CD4-positive, alpha-beta T cell treated with Interleukin-6 for 4 hours (primary cell): ENCODE results near the gene OPA1.
A peak's percentile ranks its signal among the peaks of the same experiment; 100 is the strongest.
"Not testable (repeated sequence)": the region's sequence is repeated elsewhere in the genome, so short reads cannot be mapped to it uniquely, and the experiment has no call there.

Source experiments
- DNase-seq: peaks from one replicate; pipeline ENCODE4 v3.0.0-alpha.2; 2020; ENCODE audit warnings: mixed read lengths

The OPA1 gene

DNA sequence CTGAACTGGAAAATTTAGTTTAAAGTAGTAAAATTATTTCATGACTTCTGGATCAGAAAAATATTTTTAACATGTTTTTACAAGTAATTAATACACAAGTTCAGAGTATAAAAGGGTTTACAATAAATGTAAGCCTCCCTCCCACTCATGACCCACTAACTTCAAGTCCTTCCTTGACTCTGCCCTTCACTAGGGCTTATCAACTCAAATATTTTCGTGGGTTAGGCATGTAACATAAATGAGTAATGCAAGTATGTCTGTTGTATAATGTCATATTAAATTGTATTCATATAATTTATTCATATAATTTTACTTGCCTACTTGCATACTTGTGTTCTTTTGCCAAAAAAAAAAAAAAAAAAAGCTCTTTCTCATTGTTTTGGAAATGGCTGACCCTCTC lies 3.4 kb upstream of the OPA1 start:
- no peak for DNase-seq

DNA sequence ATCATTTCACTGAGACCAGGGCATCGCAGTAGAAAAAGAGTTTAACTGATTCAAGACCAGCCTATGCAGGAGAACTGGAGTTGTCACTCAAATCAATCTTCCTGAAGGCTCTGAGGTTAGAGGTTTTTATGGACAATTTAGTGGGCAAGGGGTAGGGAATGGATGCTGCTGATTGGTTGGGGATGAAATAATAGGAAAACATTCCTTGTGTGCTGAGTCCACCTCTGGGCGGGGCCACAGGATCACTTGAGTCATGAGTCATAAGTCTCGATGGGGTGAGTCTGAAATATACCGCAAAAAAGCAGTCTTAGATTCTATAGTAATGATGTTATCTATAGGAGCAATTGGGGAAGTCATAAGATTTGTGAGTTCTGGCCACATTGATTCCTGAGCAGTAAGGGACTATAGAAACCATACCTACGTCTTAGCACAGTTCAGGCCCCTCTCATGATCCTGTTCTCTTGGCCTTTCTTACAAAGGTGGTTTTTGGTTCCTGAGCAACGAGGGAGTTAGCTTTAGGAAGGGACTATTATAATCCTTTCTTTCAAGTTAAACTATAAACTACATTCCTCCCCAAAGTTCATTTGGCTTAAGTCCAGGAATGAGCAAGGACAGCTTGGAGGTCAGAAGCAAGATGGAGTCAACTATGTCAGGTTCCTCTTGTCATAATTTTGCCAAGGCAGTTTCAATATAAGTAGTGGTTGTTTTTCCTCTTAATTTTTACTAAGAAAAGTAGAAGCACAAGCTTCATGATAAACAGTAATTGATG lies 2.7 kb upstream of the OPA1 start:
- DNase-seq = no peak

DNA sequence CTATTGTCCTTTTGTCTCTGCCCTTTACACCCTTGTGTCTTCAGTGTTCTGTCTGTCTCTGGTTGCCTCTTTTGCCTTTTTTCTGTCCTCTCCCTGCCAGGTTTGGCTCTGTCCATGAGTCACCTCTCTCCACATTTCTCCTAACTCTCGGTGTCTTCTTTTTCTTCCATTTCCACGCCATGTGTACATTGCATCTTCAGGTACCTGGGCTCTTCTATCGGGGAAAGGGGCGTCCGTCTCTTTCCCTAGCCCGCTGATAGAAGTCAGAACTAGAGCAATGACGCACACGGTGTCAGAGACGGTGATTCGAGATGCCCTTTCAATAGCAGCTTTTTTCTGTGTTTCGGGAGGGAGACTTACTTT lies 641 bp downstream of the OPA1 start:
- DNase-seq = peak; percentile 22

- DNase-seq = no peak
Observed at GRCh38 chr3:193594946-193595689, 2.1 kb downstream of the OPA1 start.

DNA sequence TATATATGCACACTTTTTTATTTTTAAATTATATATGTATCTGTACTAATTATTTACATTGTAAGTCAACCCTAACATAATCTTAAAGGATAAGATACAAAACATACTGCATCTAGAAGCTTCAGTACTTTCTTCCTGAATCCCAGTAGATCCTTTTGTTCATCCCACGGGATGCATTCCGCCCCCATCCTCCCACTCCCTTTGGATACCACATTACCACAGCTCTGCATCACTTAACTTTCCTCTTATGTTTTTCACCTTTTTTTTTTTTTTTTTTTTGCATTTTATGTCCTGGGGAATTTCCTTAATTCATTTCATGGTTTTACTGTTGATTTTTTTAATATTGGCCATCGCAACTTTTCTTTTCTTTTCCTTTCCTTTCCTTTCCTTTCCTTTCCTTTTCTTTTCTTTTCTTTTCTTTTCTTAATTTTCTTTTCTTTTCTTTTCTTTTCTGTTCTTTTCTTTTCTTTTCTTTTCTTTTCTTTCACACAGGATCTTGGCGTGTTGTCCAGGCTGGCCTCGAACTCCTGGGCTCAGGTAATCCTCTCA lies 3.0 kb downstream of the OPA1 start:
- no peak for DNase-seq

DNA sequence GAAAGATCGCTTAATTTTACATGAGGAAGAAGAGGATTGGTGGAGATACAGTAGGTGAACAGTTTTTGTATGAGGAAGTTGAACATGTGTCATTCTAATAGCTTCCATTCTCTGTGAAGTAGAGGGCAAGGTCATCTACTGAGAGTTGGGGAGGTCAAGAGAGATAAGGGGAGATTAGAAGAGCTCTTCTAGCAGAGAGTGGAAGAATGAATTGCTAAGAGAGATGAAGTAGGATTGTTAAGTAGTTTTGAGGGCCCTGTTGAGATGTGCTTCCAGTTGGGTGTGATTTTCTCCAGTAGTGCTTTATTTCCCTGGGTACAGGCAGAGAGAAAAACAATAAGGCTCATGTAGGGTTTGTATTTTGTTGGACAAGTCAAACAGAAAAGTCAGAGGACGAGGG lies 5.2 kb downstream of the OPA1 start:
- no peak for DNase-seq

DNA sequence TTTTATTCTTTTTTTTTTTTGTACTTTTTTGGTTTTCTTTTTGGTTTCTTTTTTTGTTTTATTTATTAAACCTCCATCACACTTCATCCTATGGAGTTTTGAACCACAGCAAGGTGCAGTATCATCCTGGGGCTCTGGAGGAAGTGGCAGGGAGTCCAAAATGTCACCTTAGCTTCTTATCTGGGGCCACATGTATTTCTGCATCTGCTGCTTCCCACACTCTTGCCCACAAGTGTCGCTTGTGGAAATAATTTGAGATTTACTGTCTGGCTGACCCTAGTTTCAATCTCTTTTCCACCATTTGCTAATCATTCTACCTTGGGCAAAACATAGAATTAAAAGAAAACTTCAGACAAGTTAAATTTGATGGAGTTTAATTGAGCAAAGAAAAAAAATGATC lies 6.4 kb downstream of the OPA1 start:
- no peak for DNase-seq

DNA sequence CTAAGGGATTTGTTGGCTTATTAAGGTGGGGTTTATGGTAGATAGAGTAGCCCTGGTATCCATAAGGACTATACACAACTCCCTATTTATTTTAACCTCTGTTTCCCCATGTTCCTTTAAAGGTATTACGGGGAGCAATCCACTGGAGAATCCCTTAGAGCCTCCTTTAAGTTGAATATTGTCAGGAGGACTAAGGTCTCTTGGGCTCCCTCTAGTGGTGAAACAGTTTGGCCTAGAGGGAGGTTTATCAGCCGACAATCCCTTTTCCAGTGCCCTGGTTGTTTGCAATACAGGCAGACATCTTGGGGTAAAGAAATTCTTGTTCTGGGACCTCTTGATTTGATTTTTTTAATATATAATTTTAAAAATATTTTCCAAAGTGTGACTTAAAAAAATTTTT lies 12.9 kb downstream of the OPA1 start:
- peak; percentile 62 for DNase-seq

DNA sequence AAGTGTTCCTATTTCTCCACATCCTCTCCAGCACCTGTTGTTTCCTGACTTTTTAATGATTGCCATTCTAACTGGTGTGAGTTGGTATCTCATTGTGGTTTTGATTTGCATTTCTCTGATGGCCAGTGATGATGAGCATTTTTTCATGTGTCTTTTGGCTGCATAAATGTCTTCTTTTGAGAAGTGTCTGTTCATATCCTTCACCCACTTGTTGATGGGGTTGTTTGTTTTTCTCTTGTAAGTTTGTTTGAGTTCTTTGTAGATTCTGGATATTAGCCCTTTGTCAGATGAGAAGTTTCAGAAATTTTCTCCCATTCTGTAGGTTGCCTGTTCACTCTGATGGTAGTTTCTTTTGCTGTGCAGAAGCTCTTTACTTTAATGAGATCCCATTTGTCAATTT lies 13.9 kb downstream of the OPA1 start:
- not testable (repeated sequence) for DNase-seq

- DNase-seq = not testable (repeated sequence)
Observed at GRCh38 chr3:193610516-193610915, 17.5 kb downstream of the OPA1 start.

GRCh38 chr3:193614430-193614829 lies 21.4 kb downstream of the OPA1 start:
- no peak for DNase-seq

- DNase-seq = no peak
Observed at GRCh38 chr3:193617628-193618027, 24.6 kb downstream of the OPA1 start.

DNA sequence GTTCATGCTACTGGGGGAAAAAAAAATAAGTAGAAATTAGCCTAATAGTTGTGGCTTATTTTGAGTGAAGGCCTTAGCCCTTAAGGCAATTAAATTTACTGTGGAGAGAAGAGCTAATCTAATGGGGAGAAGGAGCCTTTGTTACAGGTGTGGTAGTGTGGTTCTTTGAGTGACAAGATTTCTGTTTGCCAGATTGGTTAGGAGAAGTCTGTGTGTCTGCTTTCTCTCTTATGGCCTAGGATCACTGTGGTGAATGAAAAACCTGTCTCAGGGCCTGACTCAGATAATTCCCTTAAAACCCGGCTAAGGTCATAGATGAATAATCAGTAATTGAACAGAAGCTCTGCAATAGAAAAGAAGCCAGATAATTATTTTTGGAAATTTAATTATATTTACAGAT lies 27.0 kb downstream of the OPA1 start:
- no peak for DNase-seq

- DNase-seq = no peak
Observed at GRCh38 chr3:193620650-193621049, 27.6 kb downstream of the OPA1 start.

GRCh38 chr3:193621127-193621526 lies 28.1 kb downstream of the OPA1 start:
- no peak for DNase-seq

DNA sequence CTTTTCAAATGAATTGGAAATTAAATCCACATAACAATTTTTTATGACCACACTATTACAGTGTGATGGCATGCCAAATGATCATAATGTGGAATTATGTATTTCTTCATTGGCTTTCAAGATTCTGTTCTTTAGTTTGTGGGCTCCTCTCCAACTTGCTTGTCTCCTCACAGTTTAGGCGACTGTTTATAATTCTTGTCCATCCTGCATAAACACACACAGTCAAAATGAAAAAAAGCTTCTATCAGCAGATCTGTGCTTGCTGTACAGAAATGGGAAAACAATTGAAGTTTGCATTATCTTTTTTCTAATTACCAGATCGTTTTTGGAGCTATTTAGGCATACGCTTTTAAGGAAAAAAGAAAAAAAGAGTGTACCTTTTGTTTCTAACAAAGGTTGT lies 37.0 kb downstream of the OPA1 start:
- no peak for DNase-seq

- no peak for DNase-seq
Observed at GRCh38 chr3:193637831-193638230, 44.8 kb downstream of the OPA1 start.

- DNase-seq = no peak
Observed at GRCh38 chr3:193638833-193639232, 45.8 kb downstream of the OPA1 start.

DNA sequence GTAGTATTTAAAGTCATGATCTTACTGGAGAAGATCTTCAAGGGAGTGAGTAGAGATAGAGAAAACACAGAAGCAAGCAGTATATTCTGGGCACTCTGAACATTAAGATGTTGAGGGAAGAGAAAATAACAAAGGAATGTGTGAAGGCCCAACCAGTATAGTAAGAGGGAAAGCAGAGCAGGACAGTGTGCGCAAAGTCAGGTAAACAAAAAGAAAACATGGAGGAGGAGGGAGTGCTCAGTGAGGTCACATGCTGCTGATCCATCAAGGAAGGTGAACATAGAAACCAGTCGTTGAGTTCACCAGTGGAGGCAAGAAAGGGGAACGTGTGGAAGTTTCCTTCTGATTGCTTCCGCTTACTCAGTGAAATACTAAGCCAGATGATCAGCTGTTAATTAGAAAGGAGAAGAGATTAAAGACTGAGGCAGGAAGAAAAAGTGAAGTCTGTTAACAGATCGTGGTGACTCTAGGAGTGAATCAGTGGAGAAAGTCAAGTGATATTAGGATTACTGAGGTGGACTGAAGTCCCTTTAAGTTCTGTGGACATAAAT lies 47.2 kb downstream of the OPA1 start:
- DNase-seq = no peak

- DNase-seq = no peak
Observed at GRCh38 chr3:193640728-193641439, 47.9 kb downstream of the OPA1 start.

- no peak for DNase-seq
Observed at GRCh38 chr3:193641440-193641775, 48.4 kb downstream of the OPA1 start.

DNA sequence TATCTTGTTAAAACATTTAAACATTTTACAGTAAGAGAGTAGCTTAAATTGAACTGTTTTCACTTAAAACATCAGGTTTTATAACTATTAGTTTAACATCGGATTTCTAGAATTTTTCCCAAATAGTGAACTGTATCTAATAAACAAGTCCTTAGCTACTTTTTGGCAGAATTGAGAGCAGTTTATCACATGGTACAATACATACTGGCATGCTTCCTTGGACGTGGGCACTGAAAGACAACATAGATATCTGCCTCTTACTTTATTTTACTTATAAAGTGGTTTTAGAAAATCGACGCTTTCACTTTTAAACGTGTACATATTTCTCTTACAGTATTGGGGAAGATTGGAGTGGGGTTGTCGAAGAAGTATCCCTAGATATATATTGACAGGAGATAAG lies 52.8 kb downstream of the OPA1 start:
- DNase-seq = no peak

DNA sequence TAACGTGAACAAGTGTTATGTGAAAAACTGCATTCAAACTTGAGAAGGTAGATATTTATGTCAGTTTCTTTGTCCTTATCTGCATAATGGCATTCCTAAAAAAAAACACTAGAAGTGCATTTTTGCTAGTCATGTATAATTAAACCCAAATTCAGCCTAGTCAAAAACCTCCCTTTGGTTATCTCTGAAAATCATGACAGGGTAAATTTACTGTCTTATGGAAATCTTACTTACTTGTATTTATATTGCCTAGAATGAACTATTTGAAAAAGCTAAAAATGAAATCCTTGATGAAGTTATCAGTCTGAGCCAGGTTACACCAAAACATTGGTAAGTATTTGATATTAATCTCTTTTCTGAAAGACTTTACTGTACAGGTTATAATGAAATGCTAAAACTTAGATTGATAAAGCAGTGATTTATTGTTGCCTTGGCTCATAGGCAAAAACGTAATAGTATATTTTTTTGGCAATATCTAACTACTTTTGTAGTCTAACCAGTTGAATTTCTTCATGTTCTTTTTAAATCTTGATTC lies 55.6 kb downstream of the OPA1 start:
- DNase-seq = no peak
